HG02870 (cell line): Measurements from ENCODE around the gene LSAMP.
"Not testable (repeated sequence)": the region's sequence is repeated elsewhere in the genome, so short reads cannot be mapped to it uniquely, and the experiment has no call there.

Experiments used
- ATAC-seq: cut with Tn5 transposase; IDR thresholded peaks from one replicate; pipeline ENCODE4 v1.9.1; 2021; ENCODE audit warnings: mild to moderate bottlenecking, moderate library complexity; ENCODE audit not compliant: unreplicated experiment

The LSAMP gene

DNA sequence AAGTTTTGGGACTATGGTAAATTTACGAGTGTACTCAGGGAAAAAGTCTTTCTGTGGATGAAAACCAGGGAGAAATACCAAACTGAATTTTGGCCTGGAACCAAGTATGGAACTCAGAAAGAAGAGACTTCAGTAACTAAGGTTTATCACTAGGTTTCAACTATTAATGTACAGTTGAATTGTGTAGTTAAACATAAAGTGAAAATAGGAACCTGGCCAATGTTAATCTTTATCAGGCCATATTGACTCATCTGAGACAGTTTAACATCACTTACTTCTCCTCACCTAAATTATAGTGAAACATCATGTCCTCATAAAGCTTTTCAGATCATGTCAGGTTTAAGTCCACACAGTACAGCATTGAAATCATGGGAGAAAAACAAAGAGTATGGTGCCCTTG lies 197.7 kb downstream of the LSAMP start:
- no peak for ATAC-seq

DNA sequence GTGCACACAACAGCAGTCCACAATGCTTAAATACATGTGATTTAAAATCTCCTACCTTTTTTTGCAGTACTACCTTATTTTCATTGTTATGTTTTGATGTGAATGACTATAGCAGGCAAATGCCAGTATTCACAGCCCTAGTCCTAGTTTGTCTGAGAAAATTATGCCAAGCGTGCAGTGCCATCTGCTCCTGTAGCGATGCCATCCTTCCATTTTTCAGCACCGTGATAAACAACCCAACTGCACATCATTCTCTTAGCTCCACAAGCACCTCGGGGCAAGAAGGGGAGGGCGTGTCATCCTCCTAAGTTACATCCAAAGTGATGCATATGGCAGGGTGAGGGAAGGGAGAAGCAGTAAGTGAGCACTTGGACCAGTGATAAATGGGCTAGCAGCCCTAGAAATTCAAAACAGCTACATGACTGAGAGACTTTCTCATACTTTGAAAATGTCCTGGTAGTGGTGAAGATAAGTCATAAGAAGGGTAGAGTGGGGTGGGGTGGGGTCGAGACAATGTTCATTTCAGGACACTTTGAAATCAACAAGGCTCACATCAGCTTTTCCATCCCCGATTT lies 198.8 kb downstream of the LSAMP start:
- ATAC-seq = no peak

DNA sequence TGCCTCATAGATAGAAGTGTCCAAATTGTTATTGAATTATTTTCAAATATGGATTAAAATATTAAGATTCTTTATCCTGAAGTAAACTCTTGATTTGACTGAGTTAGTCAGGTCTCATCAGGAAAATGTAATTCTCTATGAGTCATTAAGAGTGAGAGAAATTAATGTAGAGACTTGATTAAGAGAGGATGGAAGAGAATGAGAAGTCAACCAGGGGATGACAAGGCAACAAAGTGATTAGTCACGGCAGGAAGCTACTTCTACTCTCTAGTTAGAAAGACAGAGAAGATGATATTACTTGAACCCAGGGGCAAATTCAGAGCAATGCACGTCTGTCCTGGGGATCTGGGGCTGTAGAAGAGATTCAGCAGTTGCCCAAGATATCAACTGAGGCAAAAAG lies 202.5 kb downstream of the LSAMP start:
- no peak for ATAC-seq

DNA sequence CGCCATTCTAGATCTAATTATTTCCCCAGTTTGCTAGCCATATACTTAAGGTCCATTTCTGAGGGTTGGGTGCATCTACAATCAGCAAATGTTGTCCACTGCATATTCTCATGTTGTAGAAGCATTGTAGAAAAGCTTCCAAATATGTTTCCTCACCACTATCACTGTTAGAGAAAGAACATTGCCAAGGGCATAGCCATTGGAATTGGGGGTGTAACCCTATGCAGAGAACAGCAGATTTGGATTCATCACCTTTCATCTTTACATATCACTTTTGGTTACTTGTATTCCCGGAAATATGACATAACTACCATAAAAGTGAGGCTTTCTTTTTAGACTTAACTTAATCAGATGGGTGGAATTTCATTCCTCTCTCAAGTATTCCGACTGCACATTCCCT lies 203.6 kb downstream of the LSAMP start:
- no peak for ATAC-seq

DNA sequence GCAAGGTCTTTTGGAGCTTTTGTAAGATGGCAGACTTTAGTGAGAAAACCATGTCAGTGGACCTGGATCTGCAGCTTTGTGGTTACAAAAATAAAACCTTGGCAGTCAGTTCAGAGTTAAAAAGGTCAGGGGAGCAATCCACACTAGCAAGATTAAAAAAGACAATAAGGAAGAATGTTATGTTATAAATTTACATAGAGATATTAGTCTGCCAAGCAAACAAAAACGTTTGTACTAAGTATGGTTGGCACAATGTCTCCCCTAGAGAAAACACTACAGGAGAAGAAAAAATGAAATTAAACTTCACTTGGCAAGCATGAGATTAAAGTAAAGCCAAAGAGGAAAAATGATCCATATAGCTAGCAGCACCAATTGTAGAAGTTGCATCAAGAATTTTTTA lies 205.0 kb downstream of the LSAMP start:
- ATAC-seq = no peak

DNA sequence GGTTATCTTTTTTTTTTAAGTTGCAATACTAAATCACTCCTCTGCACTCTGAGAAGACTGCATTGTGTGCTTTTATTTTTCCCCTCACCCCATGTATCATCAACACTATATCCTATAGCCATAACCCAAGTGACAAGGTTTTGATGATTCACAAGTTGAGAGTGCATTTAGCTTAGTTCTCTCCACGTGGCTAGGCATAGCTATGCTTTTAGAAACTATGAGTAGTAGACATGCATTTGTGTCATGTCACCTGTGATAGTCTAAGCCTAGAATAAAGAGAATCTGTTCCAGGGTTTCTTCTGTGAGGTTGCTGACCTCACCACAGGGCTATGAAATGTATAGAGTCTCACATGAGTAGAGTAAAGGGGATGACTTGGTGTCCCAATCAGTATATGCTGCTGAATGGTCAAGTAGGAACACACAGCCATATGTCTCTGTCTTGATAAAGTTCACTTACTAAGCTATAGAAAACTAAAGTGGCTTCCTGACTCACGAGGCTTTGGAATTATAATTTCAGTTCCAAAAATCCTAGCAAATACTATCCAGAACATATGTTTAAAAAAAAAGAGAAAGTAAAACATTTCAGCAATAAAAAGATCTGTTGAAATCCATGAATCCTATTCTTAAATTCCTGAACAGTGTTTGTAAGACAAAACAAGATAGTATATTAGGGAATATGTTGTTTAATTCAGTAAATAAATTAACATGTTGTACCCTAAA lies 206.3 kb downstream of the LSAMP start:
- no peak for ATAC-seq

DNA sequence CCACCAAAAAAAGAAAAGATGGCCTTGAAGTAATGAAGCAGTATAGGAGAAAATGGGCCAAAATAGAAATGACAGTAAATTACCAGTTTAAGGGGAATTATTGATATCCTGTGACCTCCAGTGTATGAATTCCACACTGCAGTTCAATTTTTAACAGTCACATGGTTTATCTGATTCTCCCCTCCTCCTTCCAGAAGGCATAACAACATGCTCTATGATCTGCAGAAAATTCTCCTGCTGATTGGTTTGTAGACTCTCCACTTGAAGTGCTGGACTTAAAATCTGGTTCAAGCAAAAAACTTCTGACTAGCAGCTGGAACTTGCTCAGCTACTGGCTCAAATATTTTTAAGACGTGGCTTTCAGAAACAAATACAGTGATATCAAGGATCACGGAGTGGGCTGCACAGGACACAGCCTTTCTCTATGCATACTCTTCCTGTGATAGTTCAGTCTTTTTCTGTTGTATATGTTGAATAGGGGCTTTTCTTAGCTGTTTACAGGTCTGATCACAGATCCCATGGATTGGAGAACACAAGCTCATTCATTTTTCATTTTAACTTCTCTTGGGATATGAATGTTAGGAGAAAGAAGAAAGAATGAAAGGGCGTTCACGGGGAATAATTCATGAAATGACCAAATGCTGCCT lies 211.5 kb downstream of the LSAMP start:
- ATAC-seq = no peak

DNA sequence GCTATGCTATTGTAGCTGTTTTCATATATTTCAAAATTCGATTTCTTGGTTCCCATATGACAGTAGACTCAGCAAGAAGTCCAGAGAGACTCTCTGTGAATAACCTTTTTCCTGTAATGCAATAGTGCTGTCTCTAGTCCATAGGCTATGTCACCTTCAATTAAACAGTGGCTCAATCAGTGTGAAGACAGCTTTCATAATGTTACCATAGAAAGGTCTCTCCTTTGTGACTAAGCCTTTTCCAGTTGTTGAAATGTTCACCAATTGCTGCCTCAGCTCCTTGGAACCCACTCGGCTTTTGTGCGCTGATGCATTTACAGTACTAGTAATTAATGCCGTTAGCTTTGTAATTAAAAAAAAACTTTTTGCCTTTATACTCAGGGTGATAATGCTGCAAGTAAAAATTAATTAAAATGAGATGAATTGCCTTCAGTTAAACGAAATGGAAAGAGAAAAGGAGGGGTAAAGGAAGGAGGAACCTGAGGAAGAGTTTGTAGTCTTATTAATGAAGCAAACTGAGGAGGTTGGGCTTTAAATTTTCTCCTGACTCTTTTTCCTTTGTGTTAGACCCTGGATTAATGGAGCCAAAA lies 214.8 kb downstream of the LSAMP start:
- no peak for ATAC-seq

DNA sequence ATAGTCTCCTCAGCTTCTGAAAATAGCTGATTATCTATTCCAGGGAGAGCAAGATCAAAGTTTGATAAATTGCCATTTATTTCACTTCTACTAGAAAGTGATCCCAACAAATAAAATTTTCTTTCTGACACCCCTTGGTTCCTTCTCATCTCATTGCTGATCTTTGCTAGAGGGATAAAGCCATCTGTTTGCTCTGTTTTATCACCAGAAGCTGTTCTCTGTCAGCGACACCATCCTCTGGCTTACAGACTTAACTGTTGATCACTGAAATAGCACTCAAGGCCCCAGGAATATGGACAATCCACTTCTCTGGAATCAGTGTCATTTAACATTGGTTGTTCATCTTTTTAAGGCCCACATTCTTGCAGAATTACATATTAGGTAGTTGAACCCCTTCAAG lies 219.0 kb downstream of the LSAMP start:
- no peak for ATAC-seq

DNA sequence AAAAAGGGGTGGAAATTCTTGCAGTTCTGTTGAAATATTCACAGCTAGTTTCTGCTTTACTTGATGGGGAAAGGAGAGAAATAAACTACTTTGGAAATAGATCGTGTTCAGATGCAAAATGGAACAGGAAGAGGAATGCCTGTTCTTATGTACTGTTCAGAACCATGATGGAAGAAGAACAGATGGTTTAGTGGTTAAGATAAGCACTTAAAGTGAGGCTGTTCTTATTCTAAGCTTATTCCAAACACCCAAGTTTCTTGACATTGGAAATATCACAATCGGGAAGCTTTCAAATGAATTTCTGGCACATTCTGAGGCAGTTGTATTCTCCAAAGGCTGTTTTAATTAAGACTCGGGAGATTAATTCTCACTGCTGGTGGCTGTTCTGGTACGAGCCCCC lies 228.5 kb downstream of the LSAMP start:
- ATAC-seq = no peak

DNA sequence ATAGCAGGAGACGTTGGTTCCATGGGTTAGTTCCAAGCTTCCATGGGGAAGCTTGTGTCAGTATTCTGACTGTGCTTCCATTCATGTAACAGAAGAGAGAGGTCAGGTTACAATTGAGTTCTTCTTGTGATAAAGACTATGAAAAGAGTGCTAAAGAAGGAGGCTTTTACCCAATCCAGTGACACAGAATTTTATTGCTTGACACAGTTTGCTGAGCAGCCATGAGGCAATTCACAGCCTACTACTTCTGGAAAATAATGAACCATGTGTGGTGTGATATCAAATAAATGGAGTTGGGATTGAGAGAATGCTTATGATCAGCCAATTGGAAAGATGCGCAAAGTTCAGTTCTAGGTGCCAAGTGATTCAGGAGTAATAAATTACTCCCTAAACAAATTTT lies 233.4 kb downstream of the LSAMP start:
- no peak for ATAC-seq

DNA sequence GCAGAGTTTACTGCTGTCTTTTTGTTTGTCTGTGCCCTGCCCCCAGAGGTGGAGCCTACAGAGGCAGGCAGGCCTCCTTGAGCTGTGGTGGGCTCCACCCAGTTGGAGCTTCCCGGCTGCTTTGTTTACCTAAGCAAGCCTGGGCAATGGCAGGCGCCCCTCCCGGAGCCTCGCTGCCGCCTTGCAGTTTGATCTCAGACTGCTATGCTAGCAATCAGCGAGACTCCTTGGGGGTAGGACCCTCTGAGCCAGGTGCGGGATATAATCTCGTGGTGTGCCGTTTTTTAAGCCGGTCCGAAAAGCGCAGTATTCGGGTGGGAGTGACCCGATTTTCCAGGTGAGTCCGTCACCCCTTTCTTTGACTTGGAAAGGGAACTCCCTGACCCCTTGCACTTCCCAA lies 236.5 kb downstream of the LSAMP start:
- not testable (repeated sequence) for ATAC-seq

DNA sequence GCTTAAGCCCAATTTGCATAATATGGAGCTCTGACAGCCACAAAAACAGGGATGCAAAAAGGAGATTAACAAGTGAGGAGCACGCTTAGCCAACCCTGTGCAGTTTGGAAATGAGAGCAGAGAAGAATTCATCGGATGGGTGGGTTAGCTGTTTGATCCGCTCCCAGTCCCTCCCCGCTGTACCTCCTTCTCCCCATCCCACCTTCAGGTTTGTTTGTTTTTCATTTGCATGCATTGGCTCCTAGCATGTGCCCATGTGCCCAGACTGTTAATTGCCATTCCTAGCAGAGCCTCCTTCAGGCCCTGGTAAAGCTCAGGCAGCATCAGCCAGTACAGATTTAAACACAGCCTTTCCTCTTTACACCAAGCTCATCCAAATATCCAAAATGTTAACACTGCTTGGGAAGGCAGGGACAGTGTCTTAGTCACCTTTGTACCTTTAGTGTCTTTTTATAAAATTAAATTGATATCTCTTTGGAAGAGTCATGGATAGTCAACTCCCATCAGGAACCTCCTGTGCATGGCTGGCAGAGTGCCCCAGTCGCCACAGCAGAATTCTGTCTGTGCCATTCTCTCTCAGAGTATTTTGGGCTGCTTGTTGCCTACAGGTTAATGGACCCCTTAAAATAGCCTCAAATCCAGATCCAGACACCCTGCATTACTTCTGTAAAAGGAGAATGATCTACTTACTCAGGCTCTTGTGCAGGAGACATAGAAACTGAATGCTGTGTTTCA lies 244.2 kb downstream of the LSAMP start:
- ATAC-seq = no peak

DNA sequence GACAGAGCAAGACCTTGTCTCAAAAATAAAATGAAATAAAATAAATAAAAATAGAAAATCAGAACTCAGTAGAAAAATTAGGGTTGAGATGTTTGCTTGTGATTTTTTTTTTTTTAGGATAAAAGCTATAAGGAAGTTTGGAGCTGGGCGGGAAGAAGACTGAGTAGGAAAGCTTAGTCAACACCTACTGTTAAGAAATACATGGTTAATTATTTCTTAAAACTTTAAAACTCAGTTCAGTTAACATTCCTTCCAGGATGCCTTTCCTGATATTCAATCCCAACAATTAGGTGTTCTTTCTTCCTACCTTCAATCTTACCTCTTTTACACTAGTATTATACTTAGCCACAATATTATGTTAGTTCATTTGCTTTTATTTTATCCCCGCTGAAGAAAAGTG lies 246.2 kb downstream of the LSAMP start:
- ATAC-seq = no peak

DNA sequence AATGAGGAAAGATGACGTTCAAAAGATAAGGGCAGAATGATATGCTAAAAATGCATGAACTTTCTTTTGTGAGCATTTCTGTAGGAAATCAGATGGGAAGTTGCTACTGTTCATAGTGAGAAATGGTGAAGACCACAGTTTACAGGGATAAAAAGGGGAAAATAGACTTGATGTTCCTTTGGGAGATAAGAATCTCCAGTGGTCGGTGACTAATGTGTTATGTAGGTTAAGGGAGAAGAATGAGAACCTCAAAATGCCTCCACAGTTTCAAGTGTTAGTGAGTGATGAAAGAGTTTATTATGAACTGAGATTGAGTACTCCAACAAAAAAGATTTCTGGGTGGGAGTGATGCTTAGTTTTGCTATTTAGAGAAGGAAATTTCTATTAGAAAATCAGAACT lies 247.2 kb downstream of the LSAMP start:
- no peak for ATAC-seq

DNA sequence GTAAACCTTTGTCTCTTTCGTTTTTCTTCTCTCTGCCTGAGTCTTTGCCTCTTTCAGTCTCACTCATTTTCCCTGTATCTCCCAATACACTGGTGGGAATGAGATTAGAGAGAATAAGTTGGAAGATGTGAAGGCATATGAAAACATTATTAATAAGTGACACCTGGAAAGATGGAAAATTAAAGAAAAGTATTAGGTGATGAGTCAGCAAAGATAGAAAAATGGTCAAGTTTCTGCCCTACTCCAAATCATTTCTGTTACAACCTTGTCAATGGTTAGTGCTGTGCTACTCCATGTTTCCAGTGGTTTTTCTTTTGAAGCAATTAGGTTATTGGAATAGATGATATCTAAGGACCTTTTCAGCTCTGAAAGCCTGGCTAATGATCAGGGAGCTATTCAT lies 252.8 kb downstream of the LSAMP start:
- no peak for ATAC-seq

DNA sequence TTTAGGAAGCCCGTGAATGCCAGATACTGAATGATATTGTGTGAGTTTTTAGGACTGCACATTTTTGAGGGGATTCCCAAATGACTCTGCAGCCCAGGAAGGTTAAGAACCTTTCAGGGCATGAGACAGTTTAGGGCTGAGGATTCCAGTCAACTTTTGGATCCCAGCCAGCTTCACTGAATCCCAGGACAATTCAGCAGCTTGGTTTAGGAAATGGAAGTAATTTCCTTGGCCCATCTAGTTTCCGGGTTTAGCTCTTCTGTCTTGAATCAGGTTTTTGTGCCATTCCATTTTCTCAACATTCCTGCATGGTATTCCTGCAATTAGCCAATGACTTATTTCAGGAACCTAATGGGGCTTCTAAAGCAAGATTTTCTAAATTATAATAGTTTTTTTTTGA lies 253.9 kb downstream of the LSAMP start:
- no peak for ATAC-seq

DNA sequence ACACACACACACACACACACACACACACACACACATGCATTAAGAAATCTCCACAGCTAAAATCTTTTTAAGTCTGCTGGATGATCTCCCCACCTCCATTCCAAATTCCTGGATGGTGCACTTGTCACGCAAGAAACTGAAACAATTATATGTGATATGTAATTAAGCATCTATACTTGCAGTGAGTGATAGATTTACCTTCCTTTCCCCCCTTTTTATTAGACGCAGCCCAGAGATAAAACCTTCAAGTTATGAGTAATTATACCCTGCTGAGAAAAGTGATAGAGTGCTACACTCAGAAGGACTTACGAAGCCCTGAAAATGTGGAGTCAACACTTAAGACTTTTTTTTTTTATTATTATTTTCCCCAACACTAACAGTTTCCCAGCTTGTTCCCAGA lies 255.2 kb downstream of the LSAMP start:
- no peak for ATAC-seq

DNA sequence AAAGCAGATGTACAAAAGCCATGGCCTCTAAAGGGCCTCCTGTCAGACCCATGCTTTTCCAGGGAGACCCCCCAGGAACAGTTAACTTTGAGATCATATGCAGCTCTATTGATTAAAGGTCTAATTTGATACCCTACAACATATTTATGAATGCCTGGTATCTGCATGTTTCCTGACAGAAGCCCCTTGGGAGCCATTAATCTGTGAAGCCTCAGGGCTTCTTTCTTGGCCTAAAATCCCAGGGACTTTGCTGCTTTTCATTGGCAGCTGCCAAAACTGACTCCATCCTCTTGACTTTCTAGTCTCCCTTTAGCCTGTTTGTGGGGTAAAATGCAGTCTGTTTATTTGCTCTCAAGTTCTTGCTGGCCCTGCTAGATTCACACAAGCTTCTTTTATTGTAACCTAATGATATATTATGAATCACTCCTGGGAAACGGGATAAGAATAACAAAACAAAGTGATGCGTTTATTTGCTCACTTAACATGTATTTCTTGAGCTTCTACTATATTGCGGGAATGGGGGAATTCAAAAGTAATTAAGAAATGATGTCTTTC lies 257.0 kb downstream of the LSAMP start:
- no peak for ATAC-seq

DNA sequence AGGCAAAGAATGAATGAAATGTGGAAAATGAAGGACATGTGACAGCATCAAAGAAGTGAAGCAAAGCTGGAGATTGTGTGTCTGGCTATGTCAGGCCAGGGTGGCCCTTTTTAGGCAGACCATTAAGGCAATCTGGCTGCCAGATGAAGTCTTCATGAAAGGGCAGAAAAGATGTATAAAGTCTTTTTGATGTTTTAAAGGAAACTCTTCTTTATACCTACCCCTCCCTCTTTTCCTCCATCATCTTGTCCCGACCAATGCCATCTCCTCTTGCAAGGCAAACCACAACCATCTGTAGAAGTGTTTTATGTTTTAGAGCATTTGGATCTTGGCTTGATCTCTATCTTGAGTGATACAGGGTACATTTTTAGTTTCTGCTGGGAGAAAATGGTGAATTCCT lies 259.2 kb downstream of the LSAMP start:
- no peak for ATAC-seq

DNA sequence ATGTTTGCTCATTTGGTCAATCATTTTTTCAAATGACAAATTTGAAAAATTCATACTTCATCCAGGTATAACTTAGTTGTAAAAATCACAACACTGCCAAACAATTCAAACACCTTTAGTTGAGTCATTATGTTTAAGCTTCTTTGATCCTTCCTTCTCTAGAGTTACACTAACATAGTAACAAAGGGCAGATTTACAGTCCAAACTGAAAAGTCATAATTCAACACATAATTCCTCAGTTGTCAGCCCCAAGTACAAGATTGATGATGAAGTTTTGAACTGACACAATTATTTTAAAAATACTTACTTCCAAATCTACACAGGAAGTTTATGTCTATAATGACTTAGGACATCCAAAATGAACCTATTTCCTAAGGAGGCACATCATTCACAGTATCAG lies 264.1 kb downstream of the LSAMP start:
- ATAC-seq = no peak
